H1 (cell line): Measurements from ENCODE around the gene LIN37. TPM values are rescaled to one million over a fixed set of nuclear protein-coding genes. Genes with fewer than 3 reads are reported as not detected.

Experiments used
- CHD7 ChIP-seq: fragments of 300-600 bp; sonication (generic); IDR thresholded peaks from 2 replicates; pipeline ENCODE4 v1.7.1; 2012; ENCODE audit warnings: low read length, moderate library complexity, mild to moderate bottlenecking, inconsistent platforms; ENCODE audit not compliant: insufficient replicate concordance
- SIX5 ChIP-seq: IDR thresholded peaks from 2 replicates; pipeline ENCODE4 v1.6.1; 2011; ENCODE audit warnings: mild to moderate bottlenecking, low read depth, low read length
- polyA plus RNA-seq, 7 experiments: library from polyadenylated mRNA; depleted of rRNA in 3 of 7; stranded (reverse) in 5 of 7; unstranded in 2 of 7; fragments of >200 nt in 5 of 7; fragments of 200-250 nt in 2 of 7; gene quantifications; 1 replicate in 5 of 7; 2 replicates in 1 of 7; 4 replicates in 1 of 7; pipeline versions ENCODE4 v1.2.1 to v1.2.3, GENCODE V29; 2011 to 2013; ENCODE audit warnings: missing spikeins in 2 of 7, mixed read lengths in 2 of 7
- total RNA-seq: library from RNA; stranded (reverse); fragmentation: NEBNext Ultra II Directional; extraction: Animal tissue kit (Norgen Biotek cat#: 25700); gene quantifications from 2 replicates; pipeline ENCODE4 v1.2.1, GENCODE V29; 2021

LIN37 gene
- total and polyA plus RNA-seq, 2 of the 8 experiments (the other 6 are each of a cell fraction or from before 2014, with no cell fraction given) = 3.8 to 9.8 TPM

DNA sequence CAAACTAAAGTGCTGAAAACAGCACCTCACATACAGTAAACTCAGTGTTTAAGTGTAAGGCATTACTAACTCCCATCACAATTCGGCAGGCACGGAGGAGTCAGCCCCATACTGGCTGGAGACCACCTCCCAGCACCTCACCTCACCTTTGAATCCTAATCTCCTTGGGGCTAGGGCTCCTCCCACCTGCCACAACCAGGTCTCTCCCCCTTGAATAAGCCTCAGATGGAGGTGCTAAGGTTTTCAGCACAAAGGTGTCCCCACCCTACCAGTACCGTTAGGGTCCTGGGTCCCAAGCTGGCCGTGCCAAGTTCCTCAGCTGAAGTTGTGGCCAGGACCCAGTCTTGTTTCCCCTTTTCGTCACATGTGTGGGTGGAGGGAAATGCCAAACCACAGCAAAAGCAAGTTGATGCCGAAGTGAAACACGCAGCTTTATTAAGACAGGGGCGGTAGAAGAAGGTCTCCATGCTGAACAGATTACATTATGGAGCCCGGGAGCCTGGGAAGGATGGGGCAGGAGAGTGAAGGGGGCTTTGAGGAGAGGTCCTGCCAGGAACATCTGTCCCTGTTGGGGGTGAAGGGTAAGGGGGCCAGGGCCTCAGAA lies 6.2 kb upstream of the LIN37 start, which contains the start of gene IGFLR1 (continued):
- TF ChIP-seq CHD7 = no peak
- no peak for TF ChIP-seq SIX5
